NCI-H2196 treated with DMSO at 0.1 percent for 48 hours (cell line): Measurements from ENCODE around the gene PBX1.

ENCODE experiments used
- DNase-seq: peaks from one replicate; lab custom pipeline; 2025; ENCODE audit not compliant: unreplicated experiment; lab: John Stamatoyannopoulos, UW

Gene PBX1

DNA sequence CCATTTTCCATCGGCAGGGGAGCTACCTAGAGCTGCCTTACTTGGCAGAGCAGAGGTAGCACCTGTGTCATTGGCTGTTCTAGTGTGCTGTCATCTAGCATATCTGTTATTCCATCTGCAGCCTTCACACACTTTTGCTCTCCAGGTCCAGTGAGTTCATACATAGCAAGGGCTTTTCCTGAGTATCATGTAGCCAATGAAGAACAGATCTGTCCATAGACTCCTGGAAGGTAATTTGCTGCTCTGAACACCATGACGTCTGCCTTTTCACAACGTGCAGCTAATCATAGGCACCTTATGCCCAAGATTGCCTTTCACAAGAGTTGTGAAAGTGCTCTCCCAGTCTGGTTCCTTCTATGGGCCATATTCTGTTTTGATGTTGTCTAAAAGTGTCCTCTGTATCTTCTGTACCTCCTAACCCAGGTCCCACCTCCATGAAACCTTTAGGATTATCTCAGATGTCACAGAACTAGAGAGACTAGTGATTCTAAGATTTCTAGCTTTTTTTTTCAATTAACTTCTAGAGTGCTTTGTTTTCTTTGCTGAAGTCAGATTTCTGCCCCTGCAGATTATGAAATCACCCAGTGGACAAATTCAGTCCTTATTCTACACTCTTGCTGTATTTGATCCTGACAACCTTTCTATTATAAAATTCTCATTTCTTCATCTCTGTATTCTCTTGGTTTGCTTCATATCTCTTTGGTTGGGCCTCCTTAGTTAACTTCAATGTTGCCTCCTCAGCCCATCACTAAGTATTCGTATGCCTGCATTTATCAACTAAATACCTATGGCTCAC is 134.8 kb downstream of the PBX1 start:
- no peak for DNase-seq

DNA sequence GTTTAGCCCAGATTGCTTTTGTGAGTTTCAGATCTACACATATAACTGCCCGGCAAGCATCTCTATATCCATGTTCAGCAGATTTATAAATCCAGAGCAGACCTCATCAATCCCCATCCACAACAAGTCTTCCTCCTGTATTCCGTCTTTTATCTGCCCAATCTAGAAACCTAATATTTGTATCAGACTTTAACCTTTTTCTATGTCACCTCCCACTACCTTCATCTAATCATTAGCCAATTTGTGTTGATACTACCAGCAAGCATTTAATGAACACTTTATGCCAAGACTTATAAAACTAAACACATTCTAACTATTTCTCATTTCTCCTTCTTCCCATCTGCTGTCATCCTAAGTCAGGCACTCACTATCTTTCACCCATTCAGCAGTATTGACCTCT is 135.5 kb downstream of the PBX1 start:
- no peak for DNase-seq

DNA sequence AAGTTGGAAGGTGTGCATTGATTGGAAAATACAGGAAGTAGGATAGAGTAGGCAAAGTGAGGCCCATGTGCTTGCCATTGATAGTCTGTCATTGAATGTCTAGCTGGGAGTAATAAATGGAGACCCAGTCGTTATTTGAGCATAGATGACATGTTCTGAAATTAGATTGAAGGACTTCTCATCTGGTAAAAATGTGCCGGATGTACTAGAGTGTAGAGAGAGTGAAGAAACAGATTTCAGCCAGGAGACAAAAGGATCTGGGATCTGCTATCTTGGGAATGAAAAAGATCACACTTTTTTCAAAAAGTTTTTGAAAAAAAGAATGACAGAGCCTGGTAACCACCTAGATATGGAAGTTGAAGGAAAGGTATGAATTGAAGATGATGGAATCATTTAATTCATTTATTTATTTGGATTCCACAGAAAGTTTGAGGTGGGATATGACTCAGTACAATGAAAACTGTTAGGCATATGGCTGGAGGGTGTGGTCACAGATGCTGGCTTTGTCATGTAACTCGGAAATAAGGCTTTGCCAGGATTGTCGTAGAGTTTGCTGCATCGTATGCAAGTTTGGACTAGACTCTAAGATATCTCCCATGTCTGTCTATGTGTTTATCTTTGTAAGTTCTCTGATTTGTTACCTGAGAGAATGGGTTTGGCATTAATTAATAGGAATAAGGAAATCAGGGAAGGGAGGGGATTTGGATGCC is 137.1 kb downstream of the PBX1 start:
- DNase-seq, result no peak

DNA sequence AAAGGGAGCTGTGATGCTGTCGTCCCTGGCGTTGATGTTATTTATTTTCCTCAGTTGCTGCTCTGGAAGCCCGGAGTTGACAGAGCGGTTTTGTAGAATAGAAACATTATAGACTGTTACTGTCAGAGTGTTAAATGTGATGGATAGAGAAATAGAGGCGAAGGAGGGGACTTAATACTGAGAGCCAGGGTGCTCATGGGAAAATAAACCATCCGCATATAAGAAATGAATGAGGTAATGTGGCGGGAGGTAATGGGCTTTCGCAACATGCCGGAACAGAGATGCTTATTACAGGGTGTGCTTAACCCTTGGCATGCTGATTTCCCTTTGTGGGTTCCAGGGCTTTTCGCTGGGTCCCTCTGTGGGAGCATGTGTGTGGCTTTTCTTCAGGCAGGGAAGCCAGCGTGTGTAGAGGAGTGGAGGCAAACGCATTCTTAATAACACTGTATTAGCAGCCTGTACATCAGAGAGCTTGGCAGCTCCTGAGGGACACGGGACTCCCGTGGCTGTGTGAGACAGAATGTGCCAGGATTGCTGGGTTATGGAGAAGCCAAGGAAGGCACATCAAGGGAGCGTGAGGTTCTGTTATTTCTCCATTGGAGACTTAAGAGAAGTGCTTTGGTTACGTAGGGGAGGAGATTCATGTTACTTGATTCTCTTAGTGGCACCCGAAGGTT is 141.0 kb downstream of the PBX1 start:
- DNase-seq, result no peak

DNA sequence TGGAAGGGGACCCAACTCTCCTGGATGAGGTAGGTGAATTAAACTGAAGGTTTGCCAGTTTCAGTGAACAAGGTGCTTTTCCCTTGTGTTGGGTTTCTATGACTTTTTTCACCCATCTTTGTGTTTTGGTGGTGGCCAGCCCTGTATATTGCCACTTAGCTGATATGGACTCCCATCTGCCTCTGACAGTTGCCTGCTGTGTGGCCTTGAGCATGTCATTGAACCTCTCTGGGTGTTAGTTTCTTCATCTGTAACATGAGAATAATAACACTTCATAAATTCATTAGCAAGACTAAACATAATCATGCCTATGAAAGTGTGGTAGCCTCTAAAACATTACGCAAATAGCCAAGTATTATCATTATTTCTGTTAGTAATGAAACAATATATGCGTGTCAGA is 141.7 kb downstream of the PBX1 start:
- DNase-seq, result no peak

DNA sequence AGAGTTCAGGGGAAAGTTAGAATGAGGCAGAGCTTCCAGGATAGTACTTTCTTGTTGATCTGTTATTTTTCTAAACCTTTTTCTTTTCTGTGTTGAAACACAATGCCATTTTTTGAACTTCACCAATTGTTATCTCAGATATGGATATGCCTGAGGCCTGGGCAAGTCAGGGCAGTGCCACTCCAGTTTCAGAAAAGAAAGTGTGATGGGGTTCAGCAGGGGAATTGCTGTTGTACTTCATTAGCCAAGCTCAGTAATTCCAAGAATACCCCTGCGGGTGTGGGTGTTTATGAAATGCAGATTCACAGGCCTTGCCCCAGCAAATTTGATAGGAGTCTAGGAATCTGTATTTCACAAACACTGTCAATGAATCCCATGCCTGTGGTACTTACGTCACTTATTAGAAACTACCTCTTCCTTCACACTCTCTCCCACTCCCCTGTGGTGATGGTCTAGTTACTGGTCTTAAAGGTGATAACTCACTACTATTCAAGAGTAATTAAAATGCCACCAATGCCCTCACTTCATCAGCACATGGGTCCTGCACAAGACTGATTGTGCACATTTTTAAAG is 142.3 kb downstream of the PBX1 start:
- DNase-seq, result no peak

DNA sequence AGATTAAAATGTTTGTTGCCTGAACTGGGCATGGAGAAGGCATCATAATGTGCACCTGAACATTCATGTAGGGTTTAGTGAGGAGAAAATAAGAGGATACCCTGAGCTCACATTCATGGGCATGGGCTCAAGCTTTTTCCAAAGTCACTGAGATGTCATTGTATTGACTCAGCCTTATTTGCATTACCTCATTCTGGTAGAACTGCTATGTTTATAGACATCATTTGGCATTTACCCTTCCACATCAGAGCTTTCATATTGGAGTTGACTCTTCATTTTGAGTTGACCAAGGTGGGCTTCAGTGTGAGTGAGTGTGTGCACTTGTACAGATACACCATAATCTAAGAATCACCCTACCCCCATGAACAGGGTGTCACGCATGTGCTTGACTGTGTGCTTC is 143.2 kb downstream of the PBX1 start:
- DNase-seq, result no peak

DNA sequence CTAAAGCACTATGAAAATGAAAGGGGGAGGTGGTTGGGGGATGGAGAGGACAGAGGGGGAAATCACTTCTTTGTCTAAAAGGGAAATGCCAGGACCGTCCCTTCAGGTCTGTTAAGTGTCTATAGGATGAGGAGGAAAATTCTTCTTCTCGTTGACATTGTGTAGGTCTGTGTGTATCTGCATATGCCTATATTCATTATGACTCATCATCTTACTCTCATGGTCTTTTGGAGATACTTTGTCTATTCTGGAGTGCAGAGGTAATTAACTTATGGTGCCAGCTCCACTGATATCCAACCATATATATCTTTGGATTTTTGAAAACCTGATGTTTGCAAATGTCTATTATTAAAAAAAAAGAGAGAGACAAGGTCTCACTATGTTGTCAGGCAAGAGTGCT is 143.7 kb downstream of the PBX1 start:
- no peak for DNase-seq

DNA sequence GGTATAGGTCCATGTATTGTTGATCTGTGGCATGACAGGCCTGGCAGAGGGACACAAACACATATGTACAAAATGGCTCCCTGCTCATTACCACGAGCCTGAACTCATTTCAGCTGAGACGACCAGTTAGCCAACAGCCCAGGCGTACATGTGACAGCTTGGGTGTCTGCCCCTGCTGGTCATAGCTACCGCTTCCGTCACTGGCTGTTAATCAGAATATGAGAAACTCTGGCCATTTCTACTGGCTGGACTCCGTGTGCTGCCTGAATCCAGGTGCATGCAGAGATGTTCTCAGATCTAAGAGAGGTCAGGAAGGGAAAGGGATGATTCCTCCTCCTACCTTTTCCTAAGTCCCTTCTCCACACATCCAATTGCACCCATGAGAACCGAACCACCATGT is 144.5 kb downstream of the PBX1 start:
- DNase-seq, result no peak

DNA sequence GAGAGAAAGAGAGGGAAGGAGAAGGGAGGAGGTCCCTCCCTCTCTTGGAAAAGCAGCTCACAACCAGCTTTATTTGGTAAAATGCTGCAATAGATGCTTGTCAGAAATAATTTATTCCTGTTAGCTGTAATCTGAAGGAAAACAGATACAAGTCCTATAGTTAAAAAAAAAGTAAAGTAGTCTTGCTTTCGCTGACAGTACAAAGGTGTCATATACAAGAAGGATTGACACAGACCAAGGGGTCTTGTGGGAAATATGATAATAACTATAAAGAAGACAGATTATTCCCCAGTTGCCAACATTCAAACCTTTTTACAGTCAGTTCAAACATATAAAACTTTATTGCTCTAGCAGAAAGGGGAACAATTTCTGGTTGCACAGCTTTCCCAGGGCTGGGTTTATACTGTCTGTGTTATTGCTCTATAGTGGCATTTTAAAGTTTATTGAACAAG is 145.0 kb downstream of the PBX1 start:
- DNase-seq, result no peak

DNA sequence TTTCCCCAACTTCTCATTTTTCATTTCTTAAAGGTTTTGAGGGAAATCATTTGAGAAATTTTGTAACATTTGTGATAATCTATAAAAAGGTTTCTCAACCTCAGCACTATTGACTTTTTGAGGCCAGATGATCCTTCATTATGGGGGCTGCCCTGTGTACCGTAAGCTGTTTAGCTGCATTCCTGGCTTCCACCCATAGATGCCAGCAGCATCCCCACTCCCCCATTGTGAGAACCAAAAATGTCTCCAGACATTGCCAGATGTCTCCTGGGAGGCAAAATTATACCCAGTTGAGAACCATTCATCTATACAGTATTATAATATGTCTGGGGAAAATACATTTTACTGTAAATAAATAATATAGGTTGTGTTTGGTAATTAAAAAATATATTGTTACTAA is 146.0 kb downstream of the PBX1 start:
- DNase-seq, result no peak

DNA sequence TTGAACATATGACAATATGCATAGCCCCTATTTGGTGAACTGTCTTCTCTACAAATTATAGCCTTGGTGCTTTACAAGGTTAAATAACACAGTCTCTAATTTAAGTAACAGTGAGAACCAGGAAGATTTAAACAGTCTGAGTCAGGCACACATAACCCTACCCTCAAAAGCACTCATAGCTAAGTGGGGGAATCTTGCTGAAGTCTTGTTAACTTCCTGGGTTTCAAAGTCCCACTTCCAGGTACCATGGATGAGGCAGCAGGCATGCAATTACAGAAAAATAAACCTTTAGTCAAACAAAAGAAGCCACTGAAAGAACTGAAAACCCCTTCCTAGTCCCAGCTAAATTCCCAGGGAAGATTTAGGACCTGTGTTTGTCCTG is 147.6 kb downstream of the PBX1 start:
- DNase-seq, result no peak

DNA sequence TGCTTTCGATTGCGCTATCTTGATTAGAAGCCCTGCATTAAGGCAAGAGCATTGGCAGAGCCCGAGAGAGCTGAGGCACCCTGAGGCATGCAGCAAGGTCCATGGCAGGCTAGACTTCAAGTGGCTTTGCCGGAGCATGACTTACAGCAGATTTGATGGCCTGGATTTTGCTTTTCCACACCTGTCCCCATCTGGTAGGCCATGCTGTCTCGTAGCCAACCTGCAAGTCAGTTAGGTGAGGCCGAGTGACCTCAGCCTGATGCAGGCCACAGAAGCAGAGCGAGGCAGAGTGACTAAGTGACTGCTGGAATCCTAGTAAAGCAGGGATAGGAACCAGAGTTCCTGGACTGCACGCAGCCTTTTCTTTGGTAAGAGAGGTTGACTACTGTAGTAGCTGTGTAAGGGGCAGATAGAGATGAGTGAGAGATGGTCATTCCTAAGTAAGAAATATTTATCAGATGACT is 148.9 kb downstream of the PBX1 start:
- no peak for DNase-seq

DNA sequence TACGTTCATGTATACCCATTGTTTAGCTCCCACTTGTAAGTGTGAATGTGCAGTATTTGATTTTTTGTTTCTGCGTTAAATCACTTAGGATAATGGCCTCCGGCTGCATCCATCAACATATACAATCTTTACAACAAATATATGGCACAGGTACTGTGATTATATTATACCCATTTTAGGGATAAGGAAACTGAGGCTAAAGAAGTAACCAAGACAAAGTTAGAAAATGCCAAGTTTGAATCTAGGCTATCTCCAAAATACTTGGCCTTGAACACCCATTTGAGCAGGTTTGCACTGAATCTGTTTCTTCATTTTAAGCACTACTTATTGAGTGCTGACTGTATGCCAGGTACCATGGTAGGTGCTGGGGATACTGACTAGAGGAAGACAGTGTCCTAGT is 149.6 kb downstream of the PBX1 start:
- DNase-seq, result no peak

DNA sequence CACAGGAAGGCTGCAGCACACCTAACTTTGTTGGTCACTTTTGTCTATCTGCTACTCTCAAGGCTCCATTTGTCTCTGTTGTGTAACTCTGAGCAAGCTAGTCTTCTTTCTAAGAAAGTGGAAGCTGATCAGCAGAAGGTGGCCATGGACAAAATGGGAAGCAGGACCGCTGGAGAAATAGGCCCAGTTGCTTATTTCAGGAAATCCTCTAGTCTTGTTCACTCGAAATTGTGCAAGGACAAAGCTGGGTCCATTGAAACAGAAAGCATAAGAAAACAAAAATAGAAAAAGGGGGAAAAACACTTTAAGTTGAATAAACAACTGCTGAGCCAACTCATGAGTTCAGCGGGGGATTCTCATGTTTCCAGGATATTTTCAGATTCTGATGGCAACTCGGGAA is 150.1 kb downstream of the PBX1 start:
- DNase-seq, result no peak

DNA sequence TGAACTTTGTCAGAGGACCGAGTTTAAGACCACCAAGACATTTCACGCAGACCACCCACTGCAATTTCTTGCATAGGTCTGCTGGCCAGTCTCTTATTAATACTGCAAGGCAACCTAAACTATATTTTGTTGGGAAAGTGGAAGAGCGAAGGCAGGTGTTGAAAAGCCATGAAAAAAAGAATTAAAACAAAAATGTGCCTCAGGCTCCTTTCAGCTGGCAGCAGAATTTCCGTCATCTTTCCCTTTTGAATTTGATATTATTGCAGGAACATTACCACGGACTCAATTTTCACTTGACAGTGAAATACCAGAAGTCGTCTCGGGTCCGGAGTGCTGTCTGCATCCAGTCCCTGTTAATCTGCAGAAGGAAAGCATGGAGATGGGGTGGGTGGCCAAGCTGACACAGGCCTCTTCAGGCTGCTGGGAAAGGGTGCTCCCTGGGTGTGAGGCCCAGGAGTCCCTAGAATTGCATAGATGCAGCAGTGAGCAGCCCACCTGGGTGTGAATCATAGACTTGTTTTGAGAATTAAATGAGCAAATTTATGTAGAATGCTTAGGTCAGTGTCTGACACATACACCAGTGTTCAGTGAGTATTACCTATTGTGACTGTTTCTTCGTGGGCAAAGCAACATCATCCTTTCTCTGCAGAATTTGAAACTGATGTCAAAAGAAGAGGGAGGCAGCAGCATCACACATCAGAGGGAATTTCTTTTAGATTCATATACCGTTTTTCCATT is 150.7 kb downstream of the PBX1 start:
- DNase-seq, result no peak

DNA sequence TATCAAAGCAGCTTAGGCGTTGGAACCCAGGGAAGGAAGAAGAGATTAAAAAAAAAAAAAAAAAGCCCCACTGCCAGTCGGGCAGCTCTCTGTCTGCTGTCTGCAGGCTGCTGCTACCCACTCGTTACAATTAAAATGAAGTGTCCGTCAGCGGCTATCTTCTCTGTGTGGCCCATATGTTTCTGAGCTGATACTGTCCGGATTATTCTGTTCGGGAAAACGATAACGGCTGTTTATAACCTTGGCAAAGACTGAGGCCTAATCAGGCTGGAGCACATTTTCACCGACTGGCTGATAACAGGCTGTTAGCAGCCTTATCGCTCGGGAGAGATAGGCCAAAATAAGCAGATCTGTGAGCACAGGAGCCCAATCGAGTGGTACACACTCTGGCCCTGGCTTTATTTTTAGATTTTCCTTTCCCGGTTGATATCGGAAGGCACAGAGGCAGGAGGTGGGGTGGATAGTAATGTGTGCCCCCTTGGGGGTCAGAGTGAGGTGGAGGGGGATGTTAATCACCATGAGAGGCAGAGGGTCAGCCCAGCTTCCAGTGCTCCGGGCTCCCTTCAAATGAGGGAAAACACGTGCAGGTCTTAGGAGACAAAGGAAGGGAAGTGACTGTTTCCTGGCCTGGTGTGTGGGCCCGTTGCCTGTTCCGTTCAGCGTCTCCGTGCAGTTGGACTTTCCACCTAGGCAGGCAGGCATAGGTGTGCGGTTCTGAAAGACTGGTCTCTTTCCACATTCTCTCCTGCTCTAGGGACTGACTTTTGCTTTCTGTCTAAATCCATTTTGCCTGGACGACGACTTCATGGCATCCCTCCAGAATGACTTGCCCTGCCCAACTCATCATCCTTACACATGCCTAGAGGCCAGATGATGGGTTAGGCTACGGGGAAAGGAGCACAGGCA is 153.4 kb downstream of the PBX1 start:
- no peak for DNase-seq

DNA sequence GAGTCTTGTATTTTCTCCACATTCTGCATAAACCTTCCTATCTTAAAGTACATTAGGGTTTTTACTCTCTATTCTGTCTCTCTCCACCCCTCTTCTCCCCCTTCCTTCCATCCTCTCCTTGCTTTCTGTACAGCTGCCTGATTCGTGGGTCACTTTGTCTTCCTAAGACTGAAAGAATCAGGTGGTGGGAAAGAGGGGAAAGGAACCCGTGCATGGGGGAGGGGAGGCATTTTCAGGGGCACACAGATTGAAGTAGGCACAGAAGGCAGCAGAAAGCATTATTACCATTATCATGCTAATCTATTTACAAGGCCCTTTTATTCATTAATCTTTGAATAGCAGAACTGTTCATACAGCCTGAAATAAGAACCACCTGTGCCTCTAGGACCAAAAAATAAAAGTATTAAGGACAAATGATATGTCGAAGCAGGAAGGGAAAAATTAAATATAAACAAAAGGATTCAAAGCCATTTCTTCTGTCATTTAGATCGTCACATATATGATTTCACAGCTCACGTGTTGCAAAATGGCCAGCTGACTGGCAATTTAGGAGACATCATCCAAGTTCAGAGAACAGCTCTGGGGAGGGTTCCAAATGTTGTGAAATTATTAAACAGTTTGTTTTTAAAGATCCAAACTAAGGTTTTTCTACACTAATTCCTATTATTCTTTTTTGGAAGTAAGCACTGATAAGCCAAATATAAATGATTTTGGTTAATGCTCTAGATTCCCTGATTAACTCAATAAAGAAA is 154.6 kb downstream of the PBX1 start:
- DNase-seq, result no peak

DNA sequence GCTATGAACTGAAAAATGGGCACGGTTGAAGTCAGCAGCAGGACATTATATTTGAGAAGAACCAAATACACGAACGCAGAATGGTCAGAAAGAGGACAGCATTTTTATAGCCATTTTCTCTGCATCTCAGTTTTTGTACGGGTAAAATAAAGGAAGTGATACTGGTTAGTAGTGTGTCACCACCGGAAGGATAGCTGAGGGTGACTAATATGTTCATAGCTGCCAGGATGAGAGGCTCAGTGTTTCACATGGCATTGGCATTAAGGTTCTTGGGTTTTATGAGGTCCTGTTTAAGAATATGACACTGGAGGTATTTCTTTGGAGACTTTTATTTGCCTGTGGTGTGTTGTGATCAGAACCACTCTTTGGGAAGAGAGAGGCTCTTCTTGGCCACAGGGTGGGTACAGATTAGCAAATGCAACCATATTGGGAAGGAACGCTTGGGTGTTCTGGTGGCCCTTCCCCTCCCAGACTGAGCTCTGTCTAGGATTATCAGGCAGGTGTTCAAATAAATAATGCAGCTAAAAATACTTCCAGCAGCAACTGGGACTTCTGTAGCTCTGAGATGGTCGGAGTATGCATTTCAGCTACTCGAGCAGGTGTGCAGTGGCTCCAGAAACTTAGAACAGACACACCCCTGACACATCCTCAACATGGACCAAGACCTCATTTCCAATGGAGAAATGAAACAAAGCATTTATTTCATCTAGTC is 158.2 kb downstream of the PBX1 start:
- no peak for DNase-seq
